B cell (primary cell): ENCODE results near the gene UGT1A5. TPM values are rescaled to one million over a fixed set of nuclear protein-coding genes. Genes with fewer than 3 reads are reported as not detected.
"Not testable (repeated sequence)": the region's sequence is repeated elsewhere in the genome, so short reads cannot be mapped to it uniquely, and the experiment has no call there.

Source experiments
- ATAC-seq: fragments of 200-7000 bp; cut with Tn5 transposase; one replicate; pipeline ENCODE4 v1.10.0; 2021; ENCODE audit warnings: low read depth, mild to moderate bottlenecking, moderate number of reproducible peaks, moderate library complexity
- CTCF ChIA-PET: fragments of 350-600 bp; sonication (Branson Sonifier 250); formaldehyde crosslinking; loops from one replicate; lab custom pipeline; 2021; ENCODE audit warnings: antibody characterized with exemption, inconsistent platforms; lab: Charles Lee
- POLR2A ChIA-PET: fragments of 350-600 bp; sonication (Branson Sonifier 250); formaldehyde crosslinking; loops from one replicate; lab custom pipeline; 2021; ENCODE audit warnings: antibody characterized with exemption; lab: Charles Lee
- DNase-seq: peaks from one replicate; pipeline ENCODE4 v3.0.0; 2013
- H2AFZ ChIP-seq: 2 replicates; pipeline ENCODE4 v1.6.1; 2012; ENCODE audit warnings: mild to moderate bottlenecking, low read depth, low read length; ENCODE audit not compliant: insufficient read depth, poor library complexity, severe bottlenecking
- H3K27ac ChIP-seq, 2 donors: 1 replicate in 1 of 2; 2 replicates in 1 of 2; pipeline ENCODE4 v1.5.1; 2012 to 2013; ENCODE audit warnings: low read length in 2 of 2, mild to moderate bottlenecking in 2 of 2, moderate library complexity in 1 of 2
- H3K27me3 ChIP-seq, 4 experiments: fragments of 200-600 bp in 1 of 4; sonication (generic) in 1 of 4; replicated peaks in 1 of 4; 1 replicate in 2 of 4; 2 replicates in 2 of 4; pipeline versions ENCODE4 v1.6.1 to v1.7.0; 2013 to 2016; ENCODE audit warnings: low read length in 3 of 4, mild to moderate bottlenecking in 2 of 4, mixed read lengths in 1 of 4, moderate library complexity in 1 of 4; ENCODE audit not compliant: insufficient read depth in 4 of 4, control insufficient read depth in 3 of 4; ENCODE audit errors: control extremely low read depth in 1 of 4
- H3K36me3 ChIP-seq, 2 experiments: replicated peaks in 1 of 2; 1 replicate in 1 of 2; 2 replicates in 1 of 2; pipeline versions ENCODE4 v1.6.1 to v1.7.1; 2013; ENCODE audit warnings: low read length in 1 of 2; ENCODE audit not compliant: insufficient read depth in 2 of 2, control insufficient read depth in 1 of 2; ENCODE audit errors: control extremely low read depth in 1 of 2, extremely low read depth in 1 of 2
- H3K4me1 ChIP-seq, 2 donors: fragments of 200-600 bp in 1 of 2; sonication (generic) in 1 of 2; 1 replicate in 1 of 2; 2 replicates in 1 of 2; pipeline versions ENCODE4 v1.5.1 to v1.6.1; 2013 to 2017; ENCODE audit warnings: low read length in 2 of 2; ENCODE audit not compliant: control insufficient read depth in 2 of 2, insufficient read depth in 2 of 2
- H3K4me2 ChIP-seq: replicated peaks from 2 replicates; pipeline ENCODE3; 2012; ENCODE audit warnings: mild to moderate bottlenecking, low read depth, low read length; ENCODE audit not compliant: poor library complexity, severe bottlenecking
- H3K4me3 ChIP-seq, 5 experiments: fragments of 200-600 bp in 1 of 5; sonication (generic) in 1 of 5; 1 replicate in 3 of 5; 2 replicates in 2 of 5; pipeline versions ENCODE4 v1.5.1 to v1.7.0; 2011 to 2016; ENCODE audit warnings: low read length in 4 of 5, mild to moderate bottlenecking in 4 of 5, low read depth in 2 of 5, control low read depth in 1 of 5, moderate library complexity in 1 of 5; ENCODE audit not compliant: insufficient read depth in 1 of 5; ENCODE audit errors: control extremely low read depth in 1 of 5, extremely low read depth in 1 of 5
- H3K79me2 ChIP-seq: fragments of 200-600 bp; sonication (generic); one replicate; pipeline ENCODE4 v1.6.0; 2016; ENCODE audit warnings: low read length; ENCODE audit not compliant: control insufficient read depth, insufficient read depth
- H3K9ac ChIP-seq: fragments of 200-600 bp; sonication (generic); 2 replicates; pipeline ENCODE4 v1.6.1; 2017; ENCODE audit warnings: mild to moderate bottlenecking, low read length, moderate library complexity
- H3K9me3 ChIP-seq, 3 donors: one replicate each; pipeline versions ENCODE4 v1.6.1 to v1.7.1; 2013; ENCODE audit warnings: low read length in 2 of 3; ENCODE audit not compliant: control insufficient read depth in 2 of 3, insufficient read depth in 1 of 3; ENCODE audit errors: control extremely low read depth in 1 of 3
- H4K20me1 ChIP-seq: 2 replicates; pipeline ENCODE4 v1.6.0; 2012; ENCODE audit warnings: mild to moderate bottlenecking, low read length; ENCODE audit not compliant: insufficient read depth, control insufficient read depth, poor library complexity, severe bottlenecking
- H3K27ac Mint-ChIP-seq: one replicate; pipeline ENCODE4 v1.8.0; 2021; ENCODE audit warnings: mixed read lengths
- H3K27me3 Mint-ChIP-seq: one replicate; pipeline ENCODE4 v1.8.0; 2021; ENCODE audit warnings: mixed read lengths
- H3K4me1 Mint-ChIP-seq: one replicate; pipeline ENCODE4 v1.8.0; 2021; ENCODE audit warnings: mixed read lengths
- H3K4me3 Mint-ChIP-seq: one replicate; pipeline ENCODE4 v1.8.0; 2021; ENCODE audit warnings: mixed read lengths
- H3K9me3 Mint-ChIP-seq: one replicate; pipeline ENCODE4 v1.8.0; 2022; ENCODE audit warnings: mixed read lengths; ENCODE audit not compliant: insufficient read depth
- CTCF ChIP-seq: fragments of 200-600 bp; IDR thresholded peaks from one replicate; pipeline ENCODE4 v1.8.0; 2022; ENCODE audit warnings: antibody characterized with exemption, mild to moderate bottlenecking
- EZH2 ChIP-seq: IDR thresholded peaks from 2 replicates; pipeline ENCODE4 v1.6.1; 2012; ENCODE audit warnings: borderline replicate concordance, low read depth, mild to moderate bottlenecking, moderate library complexity, low read length; ENCODE audit not compliant: insufficient read depth, poor library complexity, severe bottlenecking
- WGBS: methylation state at CpG from one replicate; pipeline ENCODE4 v1.1.5; 2013; ENCODE audit warnings: missing lambda C conversion rate; ENCODE audit not compliant: insufficient coverage; 5-methylcytosine and 5-hydroxymethylcytosine counted together
- intact Hi-C: fragments of 100-400 bp; cut with micrococcal nuclease; formaldehyde crosslinking; loops from one replicate; pipeline ENCODE4 v1.10.0; 2022
- polyA plus RNA-seq: library from polyadenylated mRNA; depleted of rRNA; stranded (reverse); fragments of >200 nt; gene quantifications from 2 replicates; pipeline ENCODE4 v1.2.3, GENCODE V29; 2012
- total RNA-seq, 2 donors: library from RNA; stranded (reverse); fragments of 120-200 nt in 1 of 2; gene quantifications; 1 replicate in 1 of 2; 2 replicates in 1 of 2; pipeline versions ENCODE4 v1.2.3 to v1.2.4, GENCODE V29; 2013 to 2022

UGT1A5 gene
- total and polyA plus RNA-seq, 2 donors (not counting 1 experiment from before 2014, with no cell fraction given), result not detected

DNA sequence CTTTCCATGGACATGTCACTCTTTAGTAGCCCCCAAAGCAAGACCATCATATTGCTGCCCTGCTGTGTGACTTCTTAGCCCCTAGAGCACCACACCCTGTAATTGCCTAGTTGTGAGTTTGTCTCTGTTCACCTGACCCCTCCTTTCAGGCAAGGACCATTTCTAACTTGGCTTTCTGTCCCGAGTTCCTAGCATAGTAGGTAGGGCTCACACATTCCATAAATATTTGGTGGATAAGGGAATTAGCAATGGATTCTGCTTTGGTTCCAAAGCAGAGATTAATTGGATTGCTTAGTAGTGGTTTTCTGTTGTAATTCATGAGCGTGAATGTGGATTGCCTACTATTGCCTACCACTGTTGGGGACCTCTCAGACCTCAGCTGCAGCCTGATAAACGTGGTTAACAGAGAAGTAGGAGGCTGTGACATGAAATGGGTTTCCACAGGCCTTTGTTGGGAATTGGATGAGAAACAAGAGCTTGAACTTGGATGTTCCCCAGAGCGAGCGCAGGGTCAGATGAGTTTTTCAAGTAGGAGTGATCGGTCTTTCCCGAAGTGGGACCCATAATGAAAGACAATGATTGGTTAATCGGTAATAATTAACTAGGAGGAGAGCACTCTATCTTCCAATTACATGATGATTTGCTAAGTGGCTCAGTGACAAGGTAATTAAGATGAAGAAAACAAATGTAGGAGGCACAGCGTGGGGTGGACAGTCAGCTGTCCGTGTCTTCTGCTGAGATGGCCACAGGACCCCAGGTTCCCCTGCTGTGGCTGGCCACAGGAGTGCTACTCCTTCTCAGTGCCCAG is 34.0 kb downstream of the UGT1A5 start:
- Histone ChIP-seq H3K27me3 (peaks cover 0 to 3% (median 0%) of the 10 kb centered on the region in 4 experiments), H3K27ac (no peak overlapping the region), H3K9me3 (peaks cover 1 to 14% (median 8%) of the 10 kb centered on the region in 3 donors), H3K36me3 (no peaks in the 10 kb centered on the region), H3K9ac (no peak overlapping the region), H3K4me2 (no peak overlapping the region), H3K4me3 (no peak overlapping the region), H2AFZ (no peak overlapping the region), H3K79me2 (no peaks in the 10 kb centered on the region), H4K20me1 (no peaks in the 10 kb centered on the region), H3K4me1 (no peaks in the 10 kb centered on the region)
- H3K4me1 Mint-ChIP-seq, result no peaks in the 10 kb centered on the region
- CTCF ChIA-PET, result no interaction called here
- DNase-seq (no peak), ATAC-seq (no peak)
- H3K27me3 Mint-ChIP-seq, result peaks cover 40% of the 10 kb centered on the region
- no peak for TF ChIP-seq EZH2
- no peak for TF ChIP-seq CTCF
- intact Hi-C loops, result no loop called here
- POLR2A ChIA-PET, result no interaction called here
- H3K27ac Mint-ChIP-seq, result no peak overlapping the region
- peaks cover 4% of the 10 kb centered on the region for H3K9me3 Mint-ChIP-seq
- 87% methylated on average over 7 of the region's 10 CpGs for WGBS
- H3K4me3 Mint-ChIP-seq, result no peak overlapping the region

DNA sequence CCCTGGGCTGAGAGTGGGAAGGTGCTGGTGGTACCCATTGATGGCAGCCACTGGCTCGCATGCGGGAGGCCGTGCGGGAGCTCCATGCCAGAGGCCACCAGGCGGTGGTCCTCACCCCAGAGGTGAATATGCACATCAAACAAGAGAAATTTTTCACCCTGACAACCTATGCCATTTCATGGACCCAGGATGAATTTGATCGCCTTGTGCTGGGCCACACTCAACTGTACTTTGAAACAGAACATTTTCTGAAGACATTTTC is 34.5 kb downstream of the UGT1A5 start:
- H4K20me1 ChIP-seq, result no peaks in the 10 kb centered on the region
- ATAC-seq (no peak), DNase-seq (no peak)
- TF ChIP-seq EZH2 (no peak), CTCF (no peak)
- intact Hi-C loops, result no loop called here
- 92% methylated on average over 6 of the region's 6 CpGs for WGBS
- no peaks in the 10 kb centered on the region for H3K4me1 ChIP-seq
- peaks cover 35% of the 10 kb centered on the region for H3K27me3 Mint-ChIP-seq
- H3K79me2 ChIP-seq, result no peaks in the 10 kb centered on the region
- no peak overlapping the region for H3K4me3 ChIP-seq
- peaks cover 4% of the 10 kb centered on the region for H3K9me3 Mint-ChIP-seq
- no peak overlapping the region for H3K4me2 ChIP-seq
- peaks cover 0 to 3% (median 0%) of the 10 kb centered on the region in 4 experiments for H3K27me3 ChIP-seq
- ChIA-PET POLR2A (no interaction called here), CTCF (no interaction called here)
- no peaks in the 10 kb centered on the region for H3K36me3 ChIP-seq
- H3K4me1 Mint-ChIP-seq, result no peaks in the 10 kb centered on the region
- peaks cover 1 to 14% (median 8%) of the 10 kb centered on the region in 3 donors for H3K9me3 ChIP-seq
- no peak overlapping the region for H3K27ac Mint-ChIP-seq
- no peak overlapping the region for H3K9ac ChIP-seq
- no peak overlapping the region for H2AFZ ChIP-seq
- H3K27ac ChIP-seq, result no peak overlapping the region
- no peak overlapping the region for H3K4me3 Mint-ChIP-seq

GRCh38 chr2:233750689-233751088 is 38.0 kb downstream of the UGT1A5 start:
- ATAC-seq, H3K4me1 ChIP-seq, H3K4me3 ChIP-seq, CTCF ChIA-PET, H3K4me2 ChIP-seq, H3K4me3 Mint-ChIP-seq, H3K79me2 ChIP-seq, H3K36me3 ChIP-seq, H3K9ac ChIP-seq, DNase-seq, intact Hi-C loops, H2AFZ ChIP-seq, H3K27ac Mint-ChIP-seq, H3K4me1 Mint-ChIP-seq, H3K9me3 Mint-ChIP-seq, H4K20me1 ChIP-seq, H3K27ac ChIP-seq, POLR2A ChIA-PET, H3K27me3 ChIP-seq: not testable (repeated sequence)
- H3K27me3 Mint-ChIP-seq, result peaks cover 36% of the 10 kb centered on the region
- WGBS, result 100% methylated on average over 1 of the region's 2 CpGs
- H3K9me3 ChIP-seq, result peaks cover 1 to 16% (median 8%) of the 10 kb centered on the region in 3 donors
